GM21737 (cell line): Measurements from ENCODE around the gene ZNF641.
"Not testable (repeated sequence)": the region's sequence is repeated elsewhere in the genome, so short reads cannot be mapped to it uniquely, and the experiment has no call there.

Source experiments
- ATAC-seq: cut with Tn5 transposase; IDR thresholded peaks from one replicate; pipeline ENCODE4 v1.9.1; 2021; ENCODE audit warnings: mild to moderate bottlenecking, moderate library complexity; ENCODE audit not compliant: unreplicated experiment

Gene ZNF641

DNA sequence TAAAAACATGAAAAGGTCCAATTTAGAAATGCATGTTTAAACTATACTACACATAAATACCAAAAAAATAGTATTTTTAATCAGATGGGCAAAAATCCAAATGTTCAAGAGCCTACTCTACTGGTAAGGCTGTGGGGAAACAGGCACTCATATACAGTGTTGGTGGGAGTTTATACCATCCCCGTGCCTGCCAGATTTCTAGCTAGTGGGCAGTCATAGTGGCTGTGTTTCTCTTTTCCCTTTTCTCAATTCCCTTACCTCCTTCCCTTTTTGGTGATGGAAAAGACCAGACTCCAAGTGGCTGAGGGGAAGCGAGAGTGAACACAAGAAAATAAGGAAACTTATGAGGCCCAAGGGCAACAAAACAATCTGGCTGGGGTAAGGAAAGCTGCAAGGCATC, 14.7 kb downstream of the ZNF641 start:
- ATAC-seq = no peak

GRCh38 chr12:48334808-48335207, 15.9 kb downstream of the ZNF641 start:
- no peak for ATAC-seq

DNA sequence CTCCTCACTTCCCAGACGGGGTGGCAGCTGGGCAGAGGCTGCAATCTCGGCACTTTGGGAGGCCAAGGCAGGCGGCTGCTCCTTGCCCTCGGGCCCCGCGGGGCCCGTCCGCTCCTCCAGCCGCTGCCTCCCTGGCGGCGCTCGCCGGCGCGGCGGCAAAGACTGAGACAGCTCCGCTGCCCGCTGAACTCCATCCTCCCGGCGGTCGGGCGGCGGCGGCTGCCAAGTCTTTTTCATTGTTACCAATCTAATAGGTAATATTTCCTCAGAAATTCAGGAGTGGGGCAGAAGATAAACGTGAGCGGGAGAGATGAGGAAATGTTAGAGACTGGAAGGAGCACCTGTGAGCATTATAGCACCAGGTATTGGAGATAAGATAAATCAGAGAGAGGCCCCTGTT, 17.0 kb downstream of the ZNF641 start:
- not testable (repeated sequence) for ATAC-seq

DNA sequence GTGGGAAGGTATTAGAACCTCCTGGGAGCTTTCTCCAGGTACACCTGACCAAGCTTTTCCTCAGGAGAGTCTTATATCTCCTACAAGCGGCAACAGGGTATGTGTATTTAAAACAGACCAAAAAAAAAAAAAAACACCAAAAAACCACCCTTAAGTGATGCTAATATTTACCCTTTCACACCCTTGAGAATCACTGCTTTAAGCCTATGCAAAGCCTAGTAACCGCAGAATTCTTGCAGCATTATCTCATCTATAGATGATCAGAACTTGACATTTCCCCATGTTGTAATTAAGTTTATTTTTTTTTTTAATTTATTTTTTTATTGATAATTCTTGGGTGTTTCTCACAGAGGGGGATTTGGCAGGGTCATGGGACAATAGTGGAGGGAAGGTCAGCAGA, 19.3 kb downstream of the ZNF641 start:
- ATAC-seq = no peak

GRCh38 chr12:48329199-48329939, 21.4 kb downstream of the ZNF641 start:
- ATAC-seq = no peak

DNA sequence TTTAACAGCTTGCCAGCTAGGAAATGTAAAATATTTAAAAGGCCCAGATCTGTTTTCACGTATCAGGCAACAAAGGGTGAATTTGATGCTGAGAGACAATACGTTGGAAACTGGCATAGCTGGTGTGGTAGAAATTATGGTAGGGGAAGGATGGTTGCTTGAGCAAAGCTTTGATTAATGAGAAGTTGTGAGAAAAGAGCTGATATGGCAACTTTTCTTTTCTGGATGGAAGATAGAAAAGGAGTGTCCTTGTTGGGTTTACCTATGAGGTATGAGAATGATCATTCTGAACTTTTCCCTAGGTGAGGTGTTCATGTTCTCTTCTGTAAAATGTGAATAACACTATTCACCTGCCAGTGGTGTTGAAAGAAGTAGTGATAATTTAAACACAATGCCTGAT, 34.2 kb downstream of the ZNF641 start:
- ATAC-seq = no peak

- ATAC-seq = no peak
These were observed 39.4 kb downstream of the ZNF641 start for GRCh38 chr12:48311313-48311712.

DNA sequence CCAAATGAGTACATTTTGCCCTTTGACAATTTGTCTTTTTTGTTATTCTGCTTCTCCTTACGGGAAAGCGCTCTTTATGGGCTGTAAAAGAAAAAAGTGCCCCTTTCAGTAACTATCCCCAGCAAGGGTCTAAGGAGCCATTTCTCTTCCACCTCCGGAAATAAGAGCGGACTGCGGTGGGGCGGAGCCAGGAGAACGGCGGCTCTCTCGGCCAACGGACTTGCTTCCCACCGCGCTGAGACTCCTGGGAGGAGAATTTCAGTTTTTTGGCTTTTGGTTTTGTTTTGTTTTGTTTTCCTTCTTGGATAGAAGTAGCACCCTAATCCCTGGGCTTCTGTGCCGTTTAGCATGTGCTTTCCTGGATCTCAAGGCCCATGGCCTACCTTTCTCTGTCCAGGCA, 43.5 kb downstream of the ZNF641 start:
- no peak for ATAC-seq

DNA sequence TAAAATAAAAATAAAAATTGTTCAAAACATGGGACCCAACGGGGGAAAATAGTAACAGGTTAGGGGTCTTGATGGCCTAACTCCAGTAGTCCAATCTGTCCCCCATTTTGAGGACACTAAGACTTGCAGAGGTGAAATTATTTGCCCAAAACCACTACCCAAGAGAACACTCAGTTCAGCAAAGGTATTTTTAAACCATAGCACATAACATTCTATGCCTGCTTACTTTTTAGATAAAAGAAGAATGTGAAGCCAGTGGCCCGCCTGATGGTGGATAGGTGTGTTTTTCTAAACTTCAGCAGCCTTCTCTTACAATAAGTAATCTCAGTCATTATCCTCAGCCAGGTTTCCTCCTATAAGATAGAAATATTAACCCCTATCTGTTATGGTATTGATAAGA, 45.5 kb downstream of the ZNF641 start:
- no peak for ATAC-seq

DNA sequence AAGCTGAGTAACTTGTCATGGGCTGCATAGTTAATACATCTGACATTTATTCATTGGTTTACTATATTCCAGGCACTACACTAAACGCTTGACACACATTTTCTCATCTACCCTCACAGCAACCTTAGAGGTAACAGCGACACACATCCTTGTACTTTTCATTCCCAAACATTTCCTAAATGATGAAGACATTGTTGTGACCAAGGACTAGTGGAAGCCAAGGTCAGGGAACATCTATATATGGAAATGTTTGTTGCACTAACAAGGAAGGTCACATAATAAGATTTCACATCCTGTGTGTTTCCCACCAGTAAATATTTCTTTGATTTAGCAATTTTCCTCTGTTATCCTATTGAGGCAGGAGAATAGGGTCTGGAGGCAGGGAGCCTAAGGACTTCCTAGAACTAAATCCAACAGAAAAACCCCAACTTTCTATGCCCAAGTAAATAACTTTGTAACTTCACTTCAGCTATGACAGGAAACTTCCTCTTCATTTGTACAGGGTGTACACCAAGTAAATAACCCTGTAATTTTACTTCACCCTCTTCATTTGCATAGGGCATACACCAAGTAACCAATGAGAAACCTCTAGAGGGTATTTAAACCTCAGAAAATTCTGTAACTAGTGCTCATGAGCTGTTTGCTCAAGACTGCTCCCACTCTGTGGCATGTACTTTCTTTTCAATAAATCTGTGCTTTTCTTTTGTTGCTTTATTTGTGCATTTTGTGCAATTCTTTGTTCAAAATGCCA, 48.4 kb downstream of the ZNF641 start:
- ATAC-seq = no peak

DNA sequence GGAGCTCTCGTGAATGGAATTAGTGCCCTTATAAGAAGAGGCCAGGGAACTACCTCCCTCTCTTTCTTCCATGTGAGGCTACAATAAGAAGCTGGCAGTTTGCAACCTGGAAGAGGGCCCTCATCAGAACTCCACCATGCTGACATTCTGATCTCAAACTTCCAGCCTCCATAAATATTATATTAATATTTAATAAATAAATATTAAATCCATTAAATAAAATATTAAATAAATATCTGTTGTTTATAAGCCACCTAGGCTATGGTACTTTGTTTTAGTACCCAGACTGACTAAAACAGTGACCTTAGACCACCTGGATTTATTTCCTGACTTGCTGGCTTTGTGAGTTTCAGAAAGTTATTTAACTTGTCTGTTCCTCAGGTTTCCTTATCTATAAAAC, 49.9 kb downstream of the ZNF641 start:
- no peak for ATAC-seq

DNA sequence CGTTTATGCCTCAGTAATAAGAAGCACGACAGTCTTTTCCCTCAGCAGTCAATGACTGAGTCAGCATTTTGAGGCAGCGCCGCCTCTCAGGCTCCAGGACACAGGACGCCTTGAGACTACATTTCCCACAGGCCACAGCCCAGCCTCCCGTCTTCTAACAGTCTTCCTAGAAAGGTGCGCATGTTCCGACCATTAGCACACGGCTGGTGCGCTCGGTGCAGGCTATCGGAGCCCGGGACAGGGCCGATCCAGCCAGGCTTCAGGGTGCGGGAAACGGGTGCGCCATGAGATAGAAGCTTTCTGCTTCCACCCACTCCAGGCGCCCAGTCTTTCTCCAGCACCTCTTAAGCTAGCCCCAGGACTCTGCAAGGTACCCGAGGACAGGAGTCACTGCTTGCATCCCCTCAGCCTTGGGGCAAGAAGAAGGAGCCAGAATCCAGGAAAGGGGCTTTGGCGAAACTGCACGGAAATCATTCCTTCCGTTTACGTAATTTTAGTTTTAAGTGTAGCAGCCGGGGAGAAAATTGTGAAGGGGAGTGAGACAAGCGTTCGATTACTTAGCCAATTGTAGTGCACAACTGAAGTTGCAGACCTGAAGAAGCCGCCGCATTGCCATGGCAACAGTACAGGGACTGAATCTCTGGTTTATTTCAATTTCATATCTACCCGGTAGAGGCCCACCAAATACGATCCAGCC, 54.0 kb downstream of the ZNF641 start:
- peak; percentile 68 for ATAC-seq

DNA sequence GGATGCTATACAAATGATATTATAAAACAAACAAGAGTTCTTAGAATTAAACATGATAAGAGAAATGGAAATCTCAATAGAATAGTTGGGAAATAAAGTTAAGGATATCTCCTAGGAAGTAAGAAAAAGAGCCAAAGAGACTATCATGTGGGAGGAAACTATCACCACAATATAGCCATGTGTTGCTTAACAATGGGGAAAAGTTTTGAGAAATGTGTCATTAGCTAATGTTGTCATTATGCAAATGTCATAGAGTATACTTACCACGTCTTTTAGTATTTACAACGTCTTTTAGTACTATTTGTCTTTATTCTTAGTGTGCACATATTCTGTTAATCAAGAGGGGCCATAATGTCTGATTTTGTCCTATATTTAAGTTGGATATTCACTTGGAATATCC, 58.7 kb downstream of the ZNF641 start:
- ATAC-seq = no peak

GRCh38 chr12:48291511-48291910, 59.2 kb downstream of the ZNF641 start:
- ATAC-seq = no peak

GRCh38 chr12:48288387-48289268, 62.1 kb downstream of the ZNF641 start:
- ATAC-seq = no peak
